Measurements from ENCODE around the gene C4orf50. TPM values are rescaled to one million over a fixed set of nuclear protein-coding genes. Genes with fewer than 3 reads are reported as not detected.

C4orf50 gene
- polyA plus RNA-seq, 1 donor from 2014 or later, result 1.6 TPM

GRCh38 chr4:5972571-5972970, 45.7 kb downstream of the C4orf50 start:
- Histone ChIP-seq H3K79me2 (replicated peaks; ENCODE audit: insufficient read depth, low read length) (no peaks in the 10 kb centered on the region), H3K9me3 (ENCODE audit: low read length) (no peaks in the 10 kb centered on the region), H3K36me3 (ENCODE audit: insufficient read depth, low read length) (no peaks in the 10 kb centered on the region), H2AFZ (ENCODE audit: low read depth, low read length) (no peak overlapping the region), H3K4me2 (ENCODE audit: low read length) (no peak overlapping the region), H3K4me3 (ENCODE audit: low read length) (no peak overlapping the region), H4K20me1 (ENCODE audit: insufficient read depth) (no peaks in the 10 kb centered on the region), H3K27me3 (ENCODE audit: insufficient read depth, low read depth, low read length) (no peaks in the 10 kb centered on the region), H3K9me2 (ENCODE audit: insufficient read depth, low read length) (no peaks in the 10 kb centered on the region), H3K27ac (ENCODE audit: low read length) (no peak overlapping the region), H3K9ac (ENCODE audit: low read length) (no peak overlapping the region), H3F3A (ENCODE audit: insufficient read depth, low read length, poor library complexity, severe bottlenecking) (no peaks in the 10 kb centered on the region)
- TF ChIP-seq EP300 (conservative IDR thresholded peaks at IDR 0.05; ENCODE audit: poor library complexity, severe bottlenecking), result no peak
- no peak for TF ChIP-seq MXI1 (conservative IDR thresholded peaks at IDR 0.05; ENCODE audit: poor library complexity, severe bottlenecking)
- TF ChIP-seq EZH2 (IDR thresholded peaks at IDR 0.05; ENCODE audit: borderline replicate concordance, insufficient read depth, low read length, poor library complexity, severe bottlenecking), result no peak
- no peak for TF ChIP-seq SMC3 (conservative IDR thresholded peaks at IDR 0.05; ENCODE audit: poor library complexity)
- no peak for TF ChIP-seq TAF1 (IDR thresholded peaks at IDR 0.05; ENCODE audit: low read depth)
- TF ChIP-seq RAD21 (conservative IDR thresholded peaks at IDR 0.05), result no peak
- no peak for TF ChIP-seq REST (IDR thresholded peaks at IDR 0.05; ENCODE audit: borderline replicate concordance)
- no peak for TF ChIP-seq CTCF (IDR thresholded peaks at IDR 0.05; ENCODE audit: poor library complexity, severe bottlenecking)
- TF ChIP-seq POLR2AphosphoS5 (IDR thresholded peaks at IDR 0.05), result no peak

- no peak overlapping the region for H2AFZ ChIP-seq (ENCODE audit: low read depth, low read length)
- no peaks in the 10 kb centered on the region for H3F3A ChIP-seq (ENCODE audit: insufficient read depth, low read length, poor library complexity, severe bottlenecking)
- H4K20me1 ChIP-seq (ENCODE audit: insufficient read depth), result no peaks in the 10 kb centered on the region
- H3K9me3 ChIP-seq (ENCODE audit: low read length), result no peaks in the 10 kb centered on the region
- TF ChIP-seq EZH2 (IDR thresholded peaks at IDR 0.05; ENCODE audit: borderline replicate concordance, insufficient read depth, low read length, poor library complexity, severe bottlenecking) (no peak), REST (IDR thresholded peaks at IDR 0.05; ENCODE audit: borderline replicate concordance) (no peak), EP300 (conservative IDR thresholded peaks at IDR 0.05; ENCODE audit: poor library complexity, severe bottlenecking) (no peak), CTCF (IDR thresholded peaks at IDR 0.05; ENCODE audit: poor library complexity, severe bottlenecking) (no peak), POLR2AphosphoS5 (IDR thresholded peaks at IDR 0.05) (no peak), SMC3 (conservative IDR thresholded peaks at IDR 0.05; ENCODE audit: poor library complexity) (no peak), RAD21 (conservative IDR thresholded peaks at IDR 0.05) (no peak)
- H3K79me2 ChIP-seq (replicated peaks; ENCODE audit: insufficient read depth, low read length), result no peaks in the 10 kb centered on the region
- H3K27ac ChIP-seq (ENCODE audit: low read length), result no peak overlapping the region
- no peak overlapping the region for H3K9ac ChIP-seq (ENCODE audit: low read length)
- no peaks in the 10 kb centered on the region for H3K9me2 ChIP-seq (ENCODE audit: insufficient read depth, low read length)
- H3K27me3 ChIP-seq (ENCODE audit: insufficient read depth, low read depth, low read length), result no peaks in the 10 kb centered on the region
- H3K36me3 ChIP-seq (ENCODE audit: insufficient read depth, low read length), result no peaks in the 10 kb centered on the region
- H3K4me2 ChIP-seq (ENCODE audit: low read length), result no peak overlapping the region
- H3K4me3 ChIP-seq (ENCODE audit: low read length), result no peak overlapping the region
Observed at GRCh38 chr4:5971078-5971450, 47.2 kb downstream of the C4orf50 start.
